Hepatocyte (in vitro differentiated cells): Measurements from ENCODE around the gene FAM217B. TPM values are rescaled to one million over a fixed set of nuclear protein-coding genes. Genes with fewer than 3 reads are reported as not detected.

ENCODE experiments used
- DNase-seq: peaks from one replicate; pipeline ENCODE4 v3.0.0-alpha.2; 2016; ENCODE audit warnings: low spot score
- H2AFZ ChIP-seq: fragments of 200-600 bp; sonication (generic); 2 replicates; pipeline ENCODE4 v1.6.0; 2016; ENCODE audit warnings: antibody characterized with exemption, mild to moderate bottlenecking
- H3K27ac ChIP-seq: fragments of 200-600 bp; sonication (generic); 2 replicates; pipeline ENCODE4 v1.5.1; 2016; ENCODE audit warnings: mild to moderate bottlenecking
- H3K27me3 ChIP-seq: fragments of 200-600 bp; sonication (generic); 2 replicates; pipeline ENCODE4 v1.6.1; 2016
- H3K36me3 ChIP-seq: fragments of 200-600 bp; sonication (generic); replicated peaks from 2 replicates; pipeline ENCODE4 v1.5.1; 2016; ENCODE audit warnings: low read depth; ENCODE audit not compliant: insufficient read depth
- H3K4me1 ChIP-seq: fragments of 200-600 bp; sonication (generic); 2 replicates; pipeline ENCODE4 v1.5.1; 2016; ENCODE audit warnings: mild to moderate bottlenecking, moderate library complexity; ENCODE audit not compliant: insufficient read depth
- H3K4me2 ChIP-seq: fragments of 200-600 bp; sonication (generic); 2 replicates; pipeline ENCODE4 v1.6.0; 2016
- H3K4me3 ChIP-seq: fragments of 200-600 bp; sonication (generic); 2 replicates; pipeline ENCODE4 v1.5.1; 2016; ENCODE audit warnings: mild to moderate bottlenecking
- H3K79me2 ChIP-seq: fragments of 200-600 bp; sonication (generic); 2 replicates; pipeline ENCODE4 v1.6.0; 2017; ENCODE audit warnings: mild to moderate bottlenecking
- H3K9me2 ChIP-seq: fragments of 200-600 bp; sonication (generic); replicated peaks from 2 replicates; pipeline ENCODE4 v1.6.0; 2017; ENCODE audit warnings: mild to moderate bottlenecking; ENCODE audit not compliant: insufficient read depth
- H3K9me3 ChIP-seq: fragments of 200-600 bp; sonication (generic); 2 replicates; pipeline ENCODE4 v1.5.1; 2016; ENCODE audit warnings: low read depth, mild to moderate bottlenecking
- H4K20me1 ChIP-seq: fragments of 200-600 bp; sonication (generic); 2 replicates; pipeline ENCODE4 v1.6.0; 2016; ENCODE audit warnings: mild to moderate bottlenecking; ENCODE audit not compliant: insufficient read depth, poor library complexity, severe bottlenecking
- CTCF ChIP-seq: fragments of 200-600 bp; sonication (generic); IDR thresholded peaks from 2 replicates; pipeline ENCODE4 v1.5.1; 2016; ENCODE audit warnings: antibody characterized with exemption, mild to moderate bottlenecking; ENCODE audit not compliant: poor library complexity
- EZH2 ChIP-seq: fragments of 200-600 bp; sonication (generic); IDR thresholded peaks from 2 replicates; pipeline ENCODE4 v1.6.1; 2016; ENCODE audit warnings: antibody characterized with exemption, mild to moderate bottlenecking, borderline replicate concordance
- EZH2phosphoT487 ChIP-seq: fragments of 200-600 bp; sonication (generic); IDR thresholded peaks from one replicate; pipeline ENCODE4 v1.6.1; 2018; ENCODE audit warnings: antibody characterized with exemption, mild to moderate bottlenecking, low read depth, moderate library complexity; ENCODE audit not compliant: unreplicated experiment, severe bottlenecking
- WGBS: methylation state at CpG from one replicate; pipeline ENCODE4 v1.1.6; 2016; ENCODE audit warnings: low lambda C conversion rate; ENCODE audit errors: missing lambda C conversion rate; 5-methylcytosine and 5-hydroxymethylcytosine counted together
- polyA plus RNA-seq: library from polyadenylated mRNA; unstranded; fragments of >200 nt; fragmentation: Nextera tagmentation; extraction: Ambion mirVana; gene quantifications from 2 replicates; pipeline ENCODE4 v1.2.1, GENCODE V29; 2016
- total RNA-seq: library from RNA; depleted of rRNA; stranded (reverse); fragments of >200 nt; gene quantifications from 2 replicates; pipeline ENCODE4 v1.2.3, GENCODE V29; 2014

The FAM217B gene
- total and polyA plus RNA-seq, 2 experiments from 2014 or later, result 14.7 to 15.2 TPM

GRCh38 chr20:59937150-59937549 is 3.0 kb upstream of the FAM217B start:
- peak overlapping the region; percentile 84 for H3K4me2 ChIP-seq

GRCh38 chr20:59938221-59938620 is 2.0 kb upstream of the FAM217B start:
- no peaks in the 10 kb centered on the region for H3K27me3 ChIP-seq
- peaks cover 53% of the 10 kb centered on the region for H3K79me2 ChIP-seq
- H3K27ac ChIP-seq, result no peak overlapping the region
- no peak overlapping the region for H2AFZ ChIP-seq
- H3K4me2 ChIP-seq, result peak overlapping the region; percentile 84
- no peaks in the 10 kb centered on the region for H4K20me1 ChIP-seq
- no peak for TF ChIP-seq EZH2
- TF ChIP-seq EZH2phosphoT487, result no peak
- TF ChIP-seq CTCF, result no peak
- H3K9me3 ChIP-seq, result no peaks in the 10 kb centered on the region
- no peak overlapping the region for H3K4me3 ChIP-seq
- H3K36me3 ChIP-seq, result no peaks in the 10 kb centered on the region
- no peak for DNase-seq
- H3K4me1 ChIP-seq, result peaks cover 28% of the 10 kb centered on the region
- no peaks in the 10 kb centered on the region for H3K9me2 ChIP-seq
- WGBS, result 70% methylated on average over 4 of the region's 4 CpGs

More at GRCh38 chr20:59937150-59937549, 3.0 kb upstream of the FAM217B start:
- peaks cover 42% of the 10 kb centered on the region for H3K79me2 ChIP-seq
- H3K9me3 ChIP-seq, result no peaks in the 10 kb centered on the region
- no peak overlapping the region for H3K27ac ChIP-seq
- H3K27me3 ChIP-seq, result no peaks in the 10 kb centered on the region
- no peaks in the 10 kb centered on the region for H3K9me2 ChIP-seq
- 92% methylated on average over 3 of the region's 3 CpGs for WGBS
- no peak for TF ChIP-seq EZH2
- no peak for TF ChIP-seq CTCF
- TF ChIP-seq EZH2phosphoT487, result no peak
- H3K4me1 ChIP-seq, result peaks cover 28% of the 10 kb centered on the region
- no peak for DNase-seq
- no peaks in the 10 kb centered on the region for H4K20me1 ChIP-seq
- H2AFZ ChIP-seq, result no peak overlapping the region
- no peaks in the 10 kb centered on the region for H3K36me3 ChIP-seq
- no peak overlapping the region for H3K4me3 ChIP-seq

- no peaks in the 10 kb centered on the region for H3K9me2 ChIP-seq
- no peak for DNase-seq
- H3K36me3 ChIP-seq, result no peaks in the 10 kb centered on the region
- H3K9me3 ChIP-seq, result no peaks in the 10 kb centered on the region
- no peak overlapping the region for H3K4me3 ChIP-seq
- no peaks in the 10 kb centered on the region for H4K20me1 ChIP-seq
- WGBS, result 92% methylated on average over 7 of the region's 7 CpGs
- no peak overlapping the region for H3K27ac ChIP-seq
- H3K4me1 ChIP-seq, result peaks cover 28% of the 10 kb centered on the region
- H2AFZ ChIP-seq, result no peak overlapping the region
- no peaks in the 10 kb centered on the region for H3K27me3 ChIP-seq
- peak overlapping the region; percentile 84 for H3K4me2 ChIP-seq
- no peak for TF ChIP-seq CTCF
- TF ChIP-seq EZH2phosphoT487, result no peak
- no peak for TF ChIP-seq EZH2
- H3K79me2 ChIP-seq, result peaks cover 54% of the 10 kb centered on the region
Measured at GRCh38 chr20:59938696-59939051, 1.5 kb upstream of the FAM217B start.
